Sigmoid colon (tissue), 4 donors: ENCODE measurements around the gene SEMA3F.

Experiments used
- CTCF ChIP-seq, 4 experiments: fragments of 450-650 bp in 3 of 4; fragments of 200-600 bp in 1 of 4; IDR thresholded peaks; one replicate each; pipeline ENCODE4 v1.5.1; 2016 to 2019; ENCODE audit warnings: antibody characterized with exemption in 4 of 4, mild to moderate bottlenecking in 3 of 4, moderate library complexity in 2 of 4
- EP300 ChIP-seq, 4 donors: sonication (generic); formaldehyde crosslinking; IDR thresholded peaks; one replicate each; pipeline ENCODE4 v1.6.1; 2017; ENCODE audit warnings: antibody characterized with exemption in 4 of 4
- POLR2A ChIP-seq, 2 donors: fragments of 450-650 bp; IDR thresholded peaks; one replicate each; pipeline ENCODE4 v1.6.1; 2016; ENCODE audit warnings: antibody characterized with exemption in 2 of 2, mild to moderate bottlenecking in 2 of 2, moderate library complexity in 2 of 2
- POLR2AphosphoS5 ChIP-seq, 4 donors: sonication (generic); formaldehyde crosslinking; IDR thresholded peaks; one replicate each; pipeline ENCODE4 v1.6.1; 2017; ENCODE audit warnings: antibody characterized with exemption in 4 of 4

DNA sequence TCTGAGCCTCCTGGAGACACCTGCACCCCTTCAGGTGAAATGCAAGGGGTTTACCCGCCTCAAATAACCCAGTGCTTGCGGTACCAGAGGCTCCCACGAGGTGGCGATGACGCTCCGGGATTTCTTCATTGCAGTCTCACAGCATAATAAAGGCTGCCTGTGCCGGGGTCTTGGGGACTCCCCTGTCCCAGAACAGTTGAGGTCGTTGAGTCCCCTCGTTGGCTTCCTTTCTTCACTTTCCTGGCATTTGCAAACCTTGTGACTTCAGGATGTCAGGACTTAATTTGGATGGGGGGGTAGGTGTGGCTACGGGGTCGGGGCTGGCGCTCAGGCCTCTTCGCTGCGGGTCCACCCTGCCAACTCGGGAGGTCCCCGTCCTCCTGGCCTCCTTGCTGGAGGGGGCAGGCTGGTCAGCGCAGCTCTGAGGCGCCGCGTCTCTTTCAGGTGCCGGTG, 37.6 kb downstream of the SEMA3F start:
- TF ChIP-seq CTCF (IDR thresholded peaks at IDR 0.05), result peak; percentile 80 to 94 (median 90)
- no peak for TF ChIP-seq POLR2A (IDR thresholded peaks at IDR 0.05)
- TF ChIP-seq POLR2AphosphoS5 (IDR thresholded peaks at IDR 0.05), result no peak
- TF ChIP-seq EP300 (IDR thresholded peaks at IDR 0.05), result no peak
